Activated T-helper 1 cell treated with anti-CD3 and anti-CD28 coated beads, Interleukin-2, amount 50 U/mL, for 16 hours (primary cell): ENCODE results near the gene KDM3B.

Experiments used
- DNase-seq, 2 donors: peaks; one replicate each; pipeline ENCODE4 v3.0.0-alpha.2; 2020; ENCODE audit warnings: low read depth in 1 of 2, low spot score in 1 of 2

The KDM3B gene

DNA sequence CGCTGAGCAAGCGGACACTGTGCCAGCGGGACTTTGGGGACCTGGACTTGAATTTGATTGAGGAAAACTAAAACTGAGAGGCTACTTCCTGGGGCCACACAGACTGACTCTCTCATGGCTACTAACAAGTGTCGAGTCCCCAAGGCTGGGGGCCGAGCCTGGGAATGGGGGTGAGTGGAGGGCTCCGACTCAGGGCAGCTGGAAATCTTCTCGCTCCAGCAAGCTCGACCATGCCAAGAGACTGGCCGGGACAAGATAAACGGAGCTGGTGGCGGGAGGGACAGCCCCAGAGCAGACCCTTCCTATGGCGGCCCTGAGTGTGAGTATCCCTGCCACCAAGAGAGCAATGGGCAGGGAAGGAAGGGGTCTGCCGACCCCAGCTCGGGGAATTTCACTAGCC, 5.6 kb upstream of the KDM3B start:
- DNase-seq = no peak

DNA sequence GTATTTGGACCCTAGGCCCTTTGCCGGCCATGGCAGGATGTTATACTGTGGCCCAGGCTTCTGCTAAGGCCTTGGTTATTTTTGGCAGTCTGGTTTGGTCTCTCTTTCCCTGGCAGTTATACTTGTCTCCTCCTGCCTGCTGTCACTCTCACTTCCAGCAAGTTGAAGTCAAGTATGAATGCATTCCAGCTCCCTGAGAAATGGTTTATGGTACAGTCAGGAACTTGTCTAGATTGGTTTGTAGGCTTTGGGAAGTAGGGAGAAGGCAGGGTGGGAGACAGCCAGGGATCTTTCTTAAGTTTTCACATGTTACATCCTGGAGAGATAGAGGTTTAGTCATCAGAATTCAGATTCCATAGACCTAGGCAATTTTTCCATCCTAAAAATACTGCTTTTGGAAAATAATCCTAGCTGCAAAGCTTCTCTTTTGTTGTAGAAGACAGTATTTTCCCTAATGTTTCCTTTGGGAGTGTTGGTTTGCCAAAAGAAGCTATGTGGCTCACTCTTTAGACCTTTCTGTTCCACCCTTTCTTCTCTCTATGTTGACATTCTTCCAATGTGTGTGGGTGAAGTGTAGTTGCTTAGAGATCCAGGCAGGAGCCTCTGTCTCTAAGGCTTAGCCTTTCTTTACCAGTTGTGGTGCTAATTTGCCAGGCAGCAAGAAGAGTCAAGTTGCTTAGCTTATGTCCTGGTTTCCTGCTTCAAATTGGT, 2.5 kb upstream of the KDM3B start:
- no peak for DNase-seq

DNA sequence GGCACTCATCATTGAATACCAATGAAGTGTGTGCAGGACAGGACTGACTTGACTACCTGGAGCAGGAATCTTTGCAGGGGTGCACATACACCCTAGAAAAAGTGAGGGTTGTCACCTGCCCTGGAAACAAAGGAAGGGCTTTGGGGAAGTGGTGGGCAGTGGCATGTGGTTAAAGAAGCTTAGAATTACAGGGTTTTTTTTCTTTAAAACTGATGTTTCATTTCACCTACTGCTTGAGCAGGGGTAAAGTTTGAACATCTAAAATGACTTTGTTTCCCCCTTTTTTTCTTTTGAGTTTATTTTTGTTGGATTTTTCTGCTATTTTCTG, 2.0 kb upstream of the KDM3B start:
- DNase-seq = no peak

DNA sequence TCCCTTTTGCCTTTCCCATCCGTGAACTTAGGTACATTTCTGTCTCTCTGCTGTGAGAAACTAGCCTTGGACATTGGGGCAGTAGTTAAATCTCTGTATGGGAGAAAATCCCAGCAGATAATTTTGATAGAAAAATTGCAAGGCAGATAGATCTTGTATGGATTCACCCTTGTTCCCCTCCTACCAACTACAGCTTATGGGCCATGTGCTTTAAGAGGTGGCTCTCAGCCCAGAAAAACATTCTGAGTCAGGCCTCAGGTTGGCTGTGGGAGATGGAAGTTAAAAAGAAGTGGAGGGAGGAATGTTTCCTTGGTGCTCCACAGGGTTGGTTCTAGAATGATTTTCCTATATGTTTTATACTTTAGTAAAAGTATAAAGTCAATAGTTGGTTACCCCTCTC, 1.4 kb upstream of the KDM3B start:
- no peak for DNase-seq

DNA sequence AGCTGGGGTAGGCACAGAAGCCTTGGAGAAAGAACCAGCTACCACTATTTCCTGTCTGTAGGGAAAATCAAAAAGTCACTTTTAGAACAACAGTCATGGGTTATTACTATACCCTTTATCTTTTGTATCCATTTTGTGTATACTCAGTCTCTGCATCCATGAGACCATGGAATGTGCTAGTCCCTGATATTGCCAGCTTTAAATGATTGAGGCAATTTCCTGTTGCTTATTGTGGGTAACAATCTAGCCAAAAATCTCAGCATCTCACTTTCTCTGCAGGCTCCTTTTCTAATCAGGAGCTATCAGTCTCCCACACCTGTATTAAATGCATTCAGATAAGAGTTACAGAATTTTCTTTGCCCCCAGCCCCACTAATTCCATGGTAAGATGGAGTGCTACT, 968 bp upstream of the KDM3B start:
- no peak for DNase-seq

DNA sequence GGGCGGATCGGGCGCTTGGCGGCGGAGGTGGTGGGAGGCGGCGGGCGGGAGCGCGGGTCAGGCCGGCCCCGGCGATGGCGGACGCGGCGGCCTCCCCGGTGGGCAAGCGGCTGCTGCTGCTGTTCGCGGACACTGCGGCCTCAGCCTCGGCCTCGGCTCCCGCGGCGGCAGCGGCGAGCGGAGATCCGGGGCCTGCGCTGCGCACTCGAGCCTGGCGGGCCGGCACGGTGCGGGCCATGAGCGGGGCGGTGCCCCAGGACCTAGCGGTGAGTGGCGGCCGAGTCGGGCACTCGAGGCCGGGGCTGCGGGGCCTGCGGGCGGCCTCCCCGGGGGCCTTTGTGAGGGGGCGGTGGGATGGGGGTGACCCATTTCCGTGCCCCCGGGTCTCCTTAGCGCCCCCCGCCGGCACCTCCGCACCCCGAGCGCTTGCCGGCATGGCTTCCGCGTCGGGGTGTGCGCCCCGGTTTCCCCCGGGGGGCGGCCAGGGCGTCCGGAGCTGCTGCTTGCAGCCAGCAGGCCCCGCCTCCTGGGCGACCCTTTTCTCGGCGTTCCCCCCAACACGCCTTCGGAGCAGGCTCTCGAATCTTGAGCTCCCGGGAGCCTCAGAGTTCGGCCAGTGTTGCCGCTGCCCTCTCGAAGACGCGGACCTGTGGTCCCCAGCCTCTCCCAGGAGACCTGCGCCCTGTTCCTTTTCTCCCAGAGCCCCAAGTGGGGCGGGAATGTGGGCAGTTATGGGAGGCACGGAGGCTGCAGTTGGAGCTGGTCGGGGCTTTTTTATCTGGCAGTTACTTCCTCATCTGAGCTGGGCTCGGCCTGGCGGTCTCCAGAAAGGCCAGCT, 456 bp downstream of the KDM3B start:
- peak; percentile 44 to 64 for DNase-seq

DNA sequence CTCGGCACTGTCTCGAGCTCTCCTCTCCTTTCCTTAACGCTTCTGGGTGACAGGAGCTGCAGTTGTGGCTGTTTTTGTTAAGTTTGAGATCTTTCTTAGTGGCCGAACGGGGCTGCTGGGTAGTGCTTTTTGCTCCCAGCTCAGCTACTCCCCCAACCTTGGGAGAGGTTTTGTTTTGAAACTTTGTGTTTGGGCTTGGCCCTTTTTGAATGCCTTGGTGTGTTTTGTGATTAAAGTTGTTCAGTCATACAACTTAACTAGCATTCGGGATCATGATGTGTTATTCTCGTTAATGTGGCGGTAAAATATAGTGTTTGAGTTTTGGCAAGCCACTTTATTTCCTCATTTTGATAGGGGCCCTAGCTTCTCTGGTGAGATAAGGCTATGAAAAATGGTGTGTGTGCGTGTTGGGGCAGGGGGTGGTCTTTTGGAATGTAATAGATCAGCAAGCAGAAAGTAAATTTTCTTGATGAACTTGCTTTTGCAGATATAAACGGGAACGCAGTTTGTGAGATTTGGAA, 1.1 kb downstream of the KDM3B start:
- no peak for DNase-seq

DNA sequence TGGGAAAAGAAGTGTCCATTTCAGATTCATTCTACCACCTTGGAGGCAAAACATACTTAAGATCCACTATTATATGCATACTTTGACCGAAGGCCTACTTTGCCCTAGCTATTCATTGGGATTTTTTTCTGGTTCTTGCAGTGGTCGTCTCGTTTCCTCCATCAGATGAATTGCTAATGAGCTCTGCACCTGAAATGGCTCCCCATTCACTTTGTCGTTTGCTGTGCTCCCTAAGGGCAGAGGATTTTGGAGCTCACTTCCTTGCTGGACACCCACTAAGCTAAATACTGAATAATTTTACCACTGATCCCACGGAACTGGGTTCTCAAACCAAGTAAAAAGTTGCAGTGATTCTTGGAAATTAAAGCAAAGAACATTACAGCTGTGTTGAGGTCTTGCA, 1.9 kb downstream of the KDM3B start:
- DNase-seq = no peak

DNA sequence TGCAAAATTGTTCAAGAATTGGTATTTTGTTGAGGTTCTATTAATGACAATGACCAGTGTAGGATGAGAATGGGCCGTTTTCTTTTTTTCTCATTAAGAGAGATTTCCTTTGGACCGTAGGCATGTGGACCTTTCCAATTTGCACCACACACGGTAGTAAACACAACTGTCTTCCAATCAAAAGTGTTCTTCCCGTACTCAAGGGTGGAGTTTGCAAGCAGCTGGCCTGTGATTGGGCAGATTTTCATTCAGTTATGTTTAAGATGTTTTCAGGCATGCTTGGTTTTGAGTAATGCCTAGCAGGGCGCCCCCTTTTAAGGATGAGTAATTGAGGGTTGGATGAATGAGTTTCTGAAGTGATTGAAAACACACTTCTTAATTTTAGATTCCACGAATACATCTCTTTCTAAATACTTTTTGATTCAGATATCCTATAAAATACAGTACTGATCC, 2.5 kb downstream of the KDM3B start:
- peak in 1 of 2 donors; percentile 29 for DNase-seq

DNA sequence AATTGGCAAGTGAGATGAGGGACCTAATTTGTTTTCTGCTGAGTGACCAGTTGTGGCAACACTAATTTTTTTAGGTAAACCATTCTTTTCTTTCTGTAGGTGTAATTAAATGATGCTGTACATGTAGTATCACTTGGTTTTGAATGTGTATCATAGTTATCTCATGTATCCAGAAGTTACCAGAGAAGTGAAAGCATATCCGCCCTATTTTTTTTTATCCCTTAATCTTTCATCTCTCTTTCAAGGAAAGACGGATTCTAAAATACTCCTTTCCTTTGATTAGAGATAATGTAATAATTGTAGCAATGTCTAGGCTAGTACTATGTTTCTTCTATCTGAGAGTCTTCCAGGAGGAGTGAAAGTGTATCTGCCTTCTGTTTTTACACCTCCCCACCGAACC, 7.1 kb downstream of the KDM3B start:
- DNase-seq = no peak

DNA sequence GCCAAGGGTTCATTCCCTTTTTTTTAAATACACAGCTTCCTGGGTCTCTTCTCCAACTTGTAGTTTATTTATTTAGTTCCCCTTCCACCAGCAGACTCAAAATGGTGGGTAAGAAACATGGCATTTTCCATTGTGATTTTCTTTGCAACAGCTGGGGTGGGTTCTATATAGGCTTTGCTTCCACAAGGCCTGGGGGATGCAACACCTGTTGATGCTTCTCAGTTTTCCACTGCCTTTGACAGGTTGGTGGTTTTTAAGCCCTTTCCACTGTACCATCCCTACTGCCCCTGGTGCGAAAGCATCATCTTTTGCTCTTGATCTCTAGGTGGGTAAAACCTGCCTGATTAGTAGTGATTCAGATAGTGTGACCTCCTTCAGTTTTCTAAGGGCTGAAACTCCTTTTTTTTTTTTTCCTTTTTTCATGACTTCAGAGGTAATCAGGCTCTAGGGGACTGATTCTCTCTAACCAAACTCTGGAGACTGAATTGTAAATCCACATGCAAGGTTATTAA, 8.5 kb downstream of the KDM3B start:
- DNase-seq = no peak

DNA sequence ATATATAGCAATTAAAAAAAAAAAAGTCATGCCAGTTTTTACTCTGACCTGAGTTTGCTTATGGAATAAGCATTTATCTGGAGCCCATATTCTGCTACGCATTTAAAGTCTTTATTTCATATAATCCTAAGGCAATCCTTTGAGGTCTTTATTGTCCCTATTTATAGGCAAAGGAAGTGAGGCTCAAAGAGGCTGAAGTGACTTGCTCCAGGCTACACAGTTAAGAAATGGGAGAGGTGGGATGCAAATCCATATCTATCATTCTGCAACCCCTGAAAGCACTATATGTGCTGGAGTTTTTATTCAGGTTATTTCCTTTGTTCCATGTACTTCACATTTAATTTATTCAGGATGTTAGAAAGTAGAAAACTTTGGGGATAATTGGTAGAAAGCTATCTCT, 12.1 kb downstream of the KDM3B start:
- DNase-seq = no peak

DNA sequence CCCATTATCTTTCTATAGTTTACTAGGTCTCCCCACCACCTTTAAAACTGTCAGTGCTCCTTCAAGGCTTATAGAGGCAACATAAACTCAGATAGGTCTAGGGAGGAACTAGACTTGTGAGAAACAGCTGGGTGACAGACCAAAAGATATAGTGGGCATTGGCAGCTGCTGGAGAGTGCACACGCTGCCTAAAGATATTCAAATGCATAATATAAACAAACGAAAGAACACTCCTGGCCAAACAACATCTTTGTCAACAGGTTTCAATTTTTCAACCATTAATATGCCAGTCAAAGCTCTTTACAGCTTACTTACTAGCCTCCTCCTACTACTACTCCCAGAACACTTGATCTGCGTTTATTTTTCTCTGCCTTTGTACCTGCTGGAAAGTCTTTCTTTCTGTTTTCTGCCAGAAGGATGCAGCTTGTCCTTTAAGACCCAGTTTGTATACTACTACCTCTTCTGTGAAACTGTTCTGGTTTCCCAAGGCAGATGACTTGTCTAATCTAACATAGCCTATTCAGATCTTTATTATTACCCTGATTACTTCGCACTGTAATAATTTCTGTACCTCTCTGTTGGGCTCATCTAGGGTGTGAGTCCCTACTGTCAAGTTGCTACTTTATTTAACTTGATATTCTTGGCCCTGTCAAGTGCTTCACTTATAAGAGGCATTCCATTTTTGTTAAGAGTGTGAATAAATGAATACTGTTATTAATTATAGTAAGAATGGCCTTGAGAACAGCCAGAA, 14.3 kb downstream of the KDM3B start:
- no peak for DNase-seq

DNA sequence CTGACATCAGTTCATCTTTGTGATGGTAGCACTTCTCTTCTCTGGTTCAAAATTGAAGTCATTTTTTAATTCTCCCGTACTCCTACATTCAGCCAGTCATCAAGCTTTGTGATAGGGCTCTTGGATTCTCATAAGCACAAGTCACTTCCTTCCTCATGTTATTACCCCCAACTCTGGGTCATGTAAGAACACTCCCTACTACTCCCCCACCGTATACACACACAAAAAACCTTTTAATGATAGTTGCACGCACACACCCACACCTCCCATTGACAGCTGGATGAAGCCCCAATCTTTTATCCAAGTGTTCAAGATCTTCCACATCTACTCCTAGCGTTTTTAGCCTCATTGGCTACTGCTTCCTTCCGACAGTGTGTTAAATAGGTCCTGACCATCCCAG, 16.8 kb downstream of the KDM3B start:
- DNase-seq = no peak

DNA sequence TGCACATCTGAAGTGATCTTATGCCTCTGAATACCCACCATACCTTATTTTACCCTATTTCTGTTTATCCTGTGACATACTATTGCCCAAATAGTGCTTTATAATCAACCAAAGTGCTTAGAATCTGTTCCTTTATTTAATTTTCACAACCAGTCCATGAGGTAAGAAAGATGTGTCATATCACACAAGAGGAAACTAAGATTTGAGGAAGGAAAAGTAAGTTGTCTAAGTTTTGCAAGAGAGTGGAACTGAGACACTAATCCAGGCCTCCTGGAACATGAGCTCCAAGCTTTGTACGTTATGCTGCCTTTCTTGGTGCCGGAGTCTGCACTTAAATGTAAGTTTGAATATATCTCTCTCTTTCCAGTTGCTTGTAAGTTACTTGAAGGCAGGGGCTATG, 17.2 kb downstream of the KDM3B start:
- no peak for DNase-seq

DNA sequence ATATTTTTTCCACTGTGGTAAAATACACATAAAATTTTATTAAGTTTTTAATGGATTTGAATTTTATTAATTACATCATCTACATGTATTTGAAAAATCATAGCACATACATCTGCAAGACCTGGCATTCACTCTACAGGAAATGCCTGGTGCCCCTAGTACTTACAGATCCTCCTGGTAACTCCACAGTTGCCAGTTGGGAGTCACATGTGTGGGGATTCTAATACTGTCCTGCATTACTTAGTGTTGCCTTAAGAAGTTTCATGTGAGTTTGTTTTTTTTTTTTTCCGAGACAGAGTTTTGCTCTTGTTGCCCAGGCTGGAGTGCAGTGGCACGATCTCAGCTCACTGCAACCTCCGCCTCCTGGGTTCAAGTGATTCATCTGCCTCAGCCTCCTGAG, 18.1 kb downstream of the KDM3B start:
- no peak for DNase-seq

DNA sequence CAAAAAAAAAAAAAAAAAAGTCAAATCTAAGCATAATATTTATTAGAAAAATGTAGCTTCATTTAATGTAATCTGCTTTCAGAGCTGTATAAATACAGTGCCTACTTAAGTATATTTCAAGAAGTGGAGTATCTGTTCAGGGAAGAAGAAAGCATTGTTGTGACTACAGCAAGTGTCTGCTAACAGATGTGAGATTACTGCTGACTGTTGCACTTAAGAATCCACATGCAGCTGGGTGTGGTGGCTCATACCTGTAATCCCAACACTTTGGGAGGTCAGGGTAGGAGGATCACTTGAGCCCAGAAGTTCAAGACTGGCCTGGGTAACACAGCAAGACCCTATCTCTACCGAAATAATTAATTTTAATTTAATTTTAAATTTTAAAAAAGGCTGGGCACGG, 19.0 kb downstream of the KDM3B start:
- DNase-seq = no peak

DNA sequence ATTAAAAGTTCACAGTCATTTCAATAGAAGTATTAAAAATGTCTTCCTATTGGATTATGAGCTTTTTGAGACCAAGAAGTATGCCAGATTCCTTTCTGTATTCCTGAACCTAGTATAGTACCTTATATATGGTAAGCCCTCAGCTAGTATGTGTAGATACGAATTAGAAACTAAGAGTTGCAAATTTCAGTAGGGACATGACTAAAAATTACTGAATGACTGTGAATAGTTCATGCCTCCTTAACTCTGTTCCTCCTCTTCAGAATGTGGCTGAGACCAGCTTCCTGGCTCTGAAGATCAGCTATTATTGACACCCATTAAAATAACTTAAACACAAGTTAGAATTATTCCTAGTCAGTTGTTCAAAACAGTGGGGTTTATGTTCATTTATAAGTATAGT, 19.7 kb downstream of the KDM3B start:
- DNase-seq = no peak

DNA sequence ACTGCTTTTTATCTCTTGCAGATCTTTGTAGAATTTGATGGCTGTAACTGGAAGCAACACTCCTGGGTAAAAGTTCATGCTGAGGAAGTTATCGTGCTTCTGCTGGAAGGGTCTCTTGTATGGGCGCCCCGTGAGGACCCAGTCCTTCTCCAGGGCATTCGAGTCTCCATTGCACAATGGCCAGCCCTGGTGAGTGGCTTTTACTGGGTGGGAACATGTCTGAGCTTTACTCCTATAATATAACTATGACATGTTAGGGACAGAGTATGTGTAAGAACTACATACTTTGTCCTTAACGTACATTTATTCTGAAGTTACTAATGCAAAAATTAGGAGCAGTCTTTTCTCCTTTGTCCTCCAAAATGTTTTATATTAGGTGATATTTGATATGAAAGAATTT, 20.2 kb downstream of the KDM3B start:
- no peak for DNase-seq

DNA sequence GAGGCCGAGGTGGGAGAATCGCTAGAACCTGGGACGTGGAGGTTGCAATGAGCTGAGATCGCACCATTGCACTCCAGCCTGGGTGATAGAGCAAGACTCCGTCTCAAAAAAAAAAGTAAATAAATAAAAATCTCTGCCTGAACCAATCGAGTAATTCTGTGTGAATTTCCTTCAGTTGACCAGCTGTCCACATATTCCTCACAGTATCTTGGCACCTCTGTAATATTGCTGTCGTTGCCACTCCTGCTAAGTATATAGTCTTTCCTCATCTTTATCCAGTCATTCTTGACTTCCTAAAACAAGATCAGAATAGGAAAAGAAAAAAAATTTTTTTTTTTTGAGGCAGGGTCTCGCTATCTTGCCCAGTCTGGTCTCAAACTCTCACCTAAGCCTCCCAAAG, 29.9 kb downstream of the KDM3B start:
- no peak for DNase-seq

DNA sequence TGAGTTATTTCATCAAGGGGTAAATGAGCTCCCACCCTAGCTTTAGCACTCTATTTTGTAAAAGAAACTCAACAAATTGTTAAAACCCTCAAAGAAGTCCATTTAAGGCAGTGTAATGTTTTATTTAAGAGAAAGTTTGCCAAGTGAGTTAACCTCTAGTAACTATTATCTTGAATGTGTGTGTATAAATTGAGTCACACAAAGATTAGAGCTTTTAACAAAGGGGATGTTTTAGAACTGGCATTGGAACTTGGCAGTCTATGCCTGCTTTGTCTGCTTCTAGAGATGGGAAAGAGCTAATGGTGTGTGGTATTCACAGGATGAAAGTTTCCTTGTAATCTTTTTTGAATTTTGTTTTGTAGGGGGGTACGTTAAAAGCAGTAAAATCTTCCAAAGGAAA, 33.2 kb downstream of the KDM3B start:
- no peak for DNase-seq

DNA sequence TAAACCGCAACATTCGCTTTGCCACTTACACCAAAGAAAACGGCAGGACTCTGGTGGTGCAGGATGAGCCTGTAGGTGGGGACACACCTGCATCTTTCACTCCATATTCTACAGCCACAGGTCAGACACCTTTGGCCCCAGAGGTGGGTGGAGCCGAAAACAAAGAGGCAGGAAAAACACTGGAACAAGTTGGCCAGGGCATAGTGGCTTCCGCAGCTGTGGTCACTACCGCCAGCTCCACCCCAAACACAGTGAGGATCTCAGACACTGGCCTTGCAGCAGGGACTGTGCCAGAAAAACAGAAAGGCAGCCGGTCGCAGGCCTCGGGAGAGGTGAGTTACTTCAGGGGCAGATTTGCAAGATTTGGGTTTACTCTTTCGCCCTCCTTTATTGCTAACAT, 33.8 kb downstream of the KDM3B start:
- no peak for DNase-seq
